ENCODE results near the gene SLX4IP.

The SLX4IP gene

DNA sequence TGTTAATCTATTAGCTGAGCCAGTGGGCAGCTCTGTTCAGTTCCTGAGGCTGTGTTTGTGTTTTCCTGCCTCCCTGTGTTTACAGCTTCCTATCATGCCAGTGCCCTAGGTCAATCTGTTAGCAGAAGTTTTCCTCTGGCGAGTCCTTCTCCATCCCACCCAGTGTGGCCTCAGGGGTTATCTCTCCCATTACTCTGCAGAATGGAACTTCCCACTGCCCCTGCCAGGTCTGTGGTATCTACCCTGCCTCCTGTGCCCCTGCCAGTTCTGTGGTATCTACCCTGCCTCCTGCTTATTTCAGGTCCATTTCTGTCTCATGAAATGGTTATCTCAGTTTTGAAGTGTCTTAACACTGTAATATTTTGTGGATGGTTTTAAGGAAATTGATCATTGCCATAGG is 63.1 kb downstream of the SLX4IP start:
- DNase-seq: no peak

DNA sequence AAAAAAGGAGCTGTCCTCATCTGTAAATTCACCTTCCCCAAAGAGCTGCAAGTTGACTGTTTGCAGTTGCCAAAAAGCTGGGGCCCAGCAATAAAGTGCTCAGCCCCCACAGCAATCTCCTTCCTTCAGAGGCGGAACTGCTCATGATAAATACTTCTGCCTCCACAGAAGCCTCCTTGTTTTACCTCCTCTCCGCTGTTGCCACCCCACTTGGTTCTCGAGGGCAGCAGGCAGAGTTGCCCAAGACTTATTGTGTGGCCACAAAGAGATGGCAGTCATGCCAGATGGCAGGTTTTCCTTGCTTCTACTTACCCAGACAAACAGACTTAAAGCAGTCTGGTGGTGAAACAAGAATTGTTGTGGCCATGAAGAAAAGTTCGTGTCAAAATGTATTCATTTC is 66.3 kb downstream of the SLX4IP start:
- no peak for DNase-seq

DNA sequence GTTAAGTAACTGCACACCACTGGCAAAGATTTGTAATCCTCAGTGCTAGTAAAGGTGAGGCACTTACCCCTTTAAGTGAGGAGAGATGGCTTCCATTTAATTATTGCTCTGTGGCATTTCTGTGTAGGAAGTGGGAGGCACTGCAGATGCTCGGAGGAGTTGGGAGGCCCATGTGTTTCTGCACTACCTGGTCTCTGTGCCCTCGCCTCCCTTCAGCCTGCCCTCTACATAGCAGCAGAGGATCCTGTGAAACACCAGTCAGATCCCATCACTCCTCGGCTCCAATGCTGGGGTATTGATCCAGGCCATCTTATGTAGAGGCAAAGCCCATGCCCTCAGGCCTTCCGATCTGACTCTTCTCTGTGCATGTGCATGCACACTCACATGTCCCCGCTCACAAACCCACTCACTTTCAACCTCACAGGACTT is 67.0 kb downstream of the SLX4IP start:
- DNase-seq: no peak

DNA sequence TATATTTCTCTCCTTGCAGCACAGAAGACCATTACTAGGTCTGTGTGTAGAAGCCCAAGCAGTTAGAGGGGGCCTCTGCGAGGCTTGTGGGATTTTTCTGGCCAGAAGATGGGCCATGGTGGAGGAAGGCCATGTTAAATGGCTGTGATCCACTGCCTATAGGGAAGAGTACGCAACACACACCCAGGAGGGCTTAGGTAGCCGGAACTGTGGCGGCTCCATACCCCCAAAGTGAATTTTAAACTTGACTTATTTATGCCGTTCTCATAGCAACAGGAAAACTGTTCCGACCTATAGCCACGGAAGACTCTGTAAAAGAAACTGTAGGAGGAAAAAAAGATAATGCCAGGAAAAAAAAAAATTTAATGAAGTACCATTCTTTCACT is 69.5 kb downstream of the SLX4IP start:
- no peak for DNase-seq

DNA sequence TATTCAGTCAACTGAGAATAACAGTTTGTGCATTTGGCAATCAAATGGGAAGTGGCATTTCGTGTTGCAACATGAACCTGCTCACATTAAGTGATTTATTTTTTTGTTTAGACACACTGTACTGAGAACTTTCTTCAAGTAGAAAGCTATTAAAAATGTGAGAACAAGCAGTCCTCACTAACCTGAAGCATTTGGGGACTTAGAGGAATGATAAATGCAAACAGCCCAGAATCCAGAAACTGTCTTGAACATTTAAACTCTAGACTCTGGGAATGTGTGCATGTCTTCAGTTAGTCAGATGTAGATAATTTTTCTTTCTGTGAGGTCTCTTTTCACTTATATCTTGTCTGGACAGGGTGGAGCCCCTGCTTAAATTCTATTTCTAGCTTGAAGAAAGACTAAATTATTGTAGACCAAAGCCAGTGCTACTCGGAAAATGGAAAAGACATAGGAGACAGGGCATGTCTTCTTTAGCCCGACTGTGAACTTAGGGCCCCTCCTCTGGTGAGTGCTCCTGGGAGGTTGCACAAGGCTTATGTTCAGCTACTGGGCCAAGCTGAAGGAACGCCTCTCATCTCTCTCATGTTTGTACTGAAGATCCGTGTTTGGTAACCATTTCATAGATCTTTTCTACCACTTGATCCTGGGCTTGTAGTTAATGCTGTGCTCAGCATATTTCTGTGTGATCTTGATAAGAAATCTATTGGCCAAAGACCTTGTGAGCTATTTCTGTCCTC is 70.1 kb downstream of the SLX4IP start:
- no peak for DNase-seq

DNA sequence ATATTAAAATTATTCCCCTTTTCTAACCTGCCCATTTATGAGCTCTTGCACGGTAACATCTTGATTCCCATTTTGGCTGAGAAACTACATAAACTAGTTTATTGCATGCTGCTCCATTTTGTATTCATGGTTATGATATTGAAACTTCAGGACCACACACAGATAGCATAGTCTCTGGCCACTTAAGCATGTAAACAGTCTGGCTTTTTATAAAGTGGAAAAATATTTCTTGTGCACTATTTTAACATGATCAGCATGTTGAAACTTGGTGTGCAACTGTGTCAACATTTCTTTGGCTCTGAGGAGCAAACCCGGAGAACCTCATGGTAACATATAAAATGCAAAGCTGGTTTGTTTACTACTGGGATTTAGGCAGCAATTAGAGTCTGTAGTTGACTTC is 70.7 kb downstream of the SLX4IP start:
- no peak for DNase-seq

DNA sequence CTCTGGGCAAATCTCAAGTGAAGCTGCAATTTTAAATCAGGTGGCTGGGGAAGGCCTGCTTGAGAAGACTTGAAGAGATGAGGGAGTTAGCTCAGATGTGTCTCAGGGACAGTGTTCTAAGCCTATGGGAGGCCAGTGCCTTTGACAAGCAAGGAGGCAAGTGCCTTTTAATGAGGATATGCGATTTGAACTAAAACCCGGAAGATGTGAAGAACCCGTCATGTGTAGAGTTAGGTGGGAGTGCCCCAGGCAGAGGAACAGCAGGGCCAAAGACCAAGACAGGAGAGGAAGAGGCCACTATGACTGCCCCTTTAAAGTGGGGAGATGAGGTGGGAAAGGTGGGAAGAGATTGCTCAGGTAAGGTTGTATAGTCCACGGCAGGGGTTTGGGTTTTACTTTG is 71.9 kb downstream of the SLX4IP start:
- DNase-seq: peak; percentile 15

DNA sequence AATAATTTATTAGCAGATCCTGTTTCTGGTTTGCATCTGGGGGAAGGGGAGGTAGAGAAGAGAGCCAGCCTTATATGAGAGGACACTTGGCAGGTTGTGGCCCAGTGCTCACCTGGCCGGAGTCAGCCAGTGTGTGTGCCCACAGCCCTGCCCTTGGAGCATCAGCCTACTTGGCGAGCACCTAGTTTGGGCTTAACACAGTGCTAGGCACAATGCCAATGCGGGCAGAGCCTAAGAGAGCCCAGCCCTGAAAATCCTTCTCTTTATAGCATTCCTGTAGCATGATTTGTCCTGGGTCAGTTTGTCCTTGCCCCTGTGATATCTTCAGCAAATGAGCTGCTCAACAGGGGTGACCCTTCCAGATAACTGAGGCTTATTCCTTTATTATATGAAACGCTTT is 73.0 kb downstream of the SLX4IP start:
- no peak for DNase-seq

DNA sequence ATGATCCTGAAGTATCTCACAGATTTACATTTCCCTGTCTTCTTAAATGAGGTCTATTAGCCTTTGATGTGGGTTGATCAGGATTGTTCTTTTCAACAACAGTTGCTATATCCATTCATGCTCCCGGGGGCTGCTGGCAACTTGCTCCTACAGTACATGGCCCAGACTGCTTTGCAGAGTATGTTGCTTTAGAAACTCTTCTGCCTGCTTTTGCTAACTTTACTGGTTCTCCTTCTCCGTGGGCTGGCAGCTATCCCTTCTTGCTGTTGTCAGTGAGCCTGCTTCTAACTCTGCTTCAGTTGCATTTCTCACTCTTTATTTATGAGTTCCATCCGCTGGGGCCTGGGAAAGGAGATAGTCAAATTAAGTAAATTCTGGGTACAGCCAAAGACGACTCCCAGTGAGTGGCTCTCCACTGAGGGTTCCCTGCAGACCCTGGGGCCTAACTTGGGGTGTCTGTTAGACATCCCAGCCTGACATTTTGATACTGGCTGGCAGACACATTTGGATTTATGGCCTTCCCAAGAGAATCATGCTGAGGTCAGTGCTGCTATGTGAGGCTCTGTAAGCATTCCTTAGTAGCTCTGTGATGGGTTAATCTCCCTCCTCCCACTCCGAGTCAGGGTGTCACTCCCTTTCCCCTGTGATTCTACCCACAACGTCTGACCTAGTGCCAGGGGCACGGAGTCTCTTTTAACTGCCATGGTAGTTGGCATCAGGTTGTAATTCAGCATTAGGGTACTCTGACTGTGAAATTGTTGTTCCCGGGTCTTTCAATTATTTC is 73.6 kb downstream of the SLX4IP start:
- DNase-seq: no peak

DNA sequence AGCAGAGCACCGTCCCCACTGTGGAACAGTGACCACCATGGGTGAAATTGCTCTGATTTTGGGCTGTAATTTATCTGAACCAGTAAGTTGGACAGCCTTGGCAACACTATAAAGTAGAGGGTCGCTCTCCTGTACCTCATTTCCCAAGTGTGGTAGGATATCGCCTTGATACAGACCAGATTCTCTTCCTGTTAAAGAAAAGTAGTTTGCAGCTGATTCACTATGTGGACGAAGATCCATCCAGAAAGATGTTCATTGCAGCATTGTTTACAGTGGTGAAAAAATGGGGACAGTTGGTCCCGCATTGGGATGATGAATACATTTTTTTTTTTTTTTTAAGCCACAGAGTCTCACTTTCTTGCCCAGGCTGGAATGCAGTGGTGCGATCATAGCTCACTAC is 74.3 kb downstream of the SLX4IP start:
- no peak for DNase-seq

DNA sequence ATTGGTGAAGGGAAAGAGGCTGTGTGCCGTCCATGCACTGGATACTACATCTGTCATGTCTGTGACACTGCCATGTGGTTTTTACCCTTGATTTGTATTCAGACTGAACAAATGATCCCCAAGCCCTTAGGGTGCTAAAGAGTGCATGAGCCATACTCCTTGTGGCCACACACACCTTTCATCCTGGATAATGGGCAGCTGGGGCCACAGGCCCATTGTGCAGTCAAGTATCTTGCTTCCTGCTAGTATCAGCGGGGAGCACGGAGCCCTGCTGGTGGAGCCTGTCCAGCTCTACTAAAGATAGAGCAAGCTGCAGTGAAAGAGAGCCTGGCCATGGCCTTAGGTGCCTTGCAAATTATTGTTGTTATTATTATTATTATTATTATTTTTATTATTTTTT is 75.1 kb downstream of the SLX4IP start:
- DNase-seq: no peak

DNA sequence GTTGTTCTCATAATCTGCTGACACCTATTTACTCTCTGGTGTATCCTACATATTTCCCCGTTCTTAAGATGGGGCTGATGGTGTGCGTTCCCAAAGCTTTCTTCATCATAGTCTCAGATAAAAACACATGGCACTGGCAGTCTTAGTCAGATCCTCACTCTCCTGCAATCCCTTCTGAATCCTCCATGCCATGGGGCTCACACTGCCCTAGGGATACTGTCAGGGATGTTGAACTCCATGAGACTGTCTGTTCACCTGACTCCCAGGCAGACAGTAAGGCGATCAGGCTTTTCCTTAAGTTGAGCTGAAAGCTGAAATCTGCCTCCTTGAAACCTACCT is 76.0 kb downstream of the SLX4IP start:
- DNase-seq: no peak

DNA sequence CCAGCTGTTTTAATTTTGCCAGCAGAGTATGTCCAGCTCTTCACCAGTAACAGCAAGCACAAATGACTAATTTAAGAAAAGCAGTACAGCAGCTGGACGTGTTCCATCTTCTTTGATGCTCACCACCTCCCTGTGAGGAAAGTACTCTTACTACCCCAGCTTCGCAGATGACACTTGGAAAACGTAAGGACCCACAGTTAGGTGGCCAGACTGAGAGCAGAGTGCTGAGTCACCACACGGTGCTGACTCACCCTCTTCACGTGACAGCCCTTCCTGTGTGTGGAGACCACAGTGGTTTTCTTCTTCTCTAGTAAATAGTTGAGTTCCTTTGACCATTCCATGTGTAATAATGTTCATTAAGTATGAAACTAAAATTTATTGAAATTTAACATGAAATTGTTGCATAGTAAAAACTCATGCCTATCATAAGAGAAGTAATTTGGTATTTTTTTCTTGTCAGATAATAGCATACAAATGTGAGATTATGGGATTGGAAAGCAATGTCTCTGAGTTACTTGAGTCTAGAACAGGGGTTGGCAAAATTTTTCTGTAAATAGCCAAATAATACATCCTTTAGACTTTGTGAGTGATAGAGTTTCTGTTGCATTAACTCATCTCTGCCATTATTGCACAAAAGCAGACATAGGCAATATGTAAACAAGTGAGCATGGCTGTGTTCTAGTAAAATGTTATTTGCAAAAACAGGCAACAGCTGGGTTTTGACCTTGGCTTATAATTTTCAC is 76.6 kb downstream of the SLX4IP start:
- DNase-seq: peak; percentile 55

DNA sequence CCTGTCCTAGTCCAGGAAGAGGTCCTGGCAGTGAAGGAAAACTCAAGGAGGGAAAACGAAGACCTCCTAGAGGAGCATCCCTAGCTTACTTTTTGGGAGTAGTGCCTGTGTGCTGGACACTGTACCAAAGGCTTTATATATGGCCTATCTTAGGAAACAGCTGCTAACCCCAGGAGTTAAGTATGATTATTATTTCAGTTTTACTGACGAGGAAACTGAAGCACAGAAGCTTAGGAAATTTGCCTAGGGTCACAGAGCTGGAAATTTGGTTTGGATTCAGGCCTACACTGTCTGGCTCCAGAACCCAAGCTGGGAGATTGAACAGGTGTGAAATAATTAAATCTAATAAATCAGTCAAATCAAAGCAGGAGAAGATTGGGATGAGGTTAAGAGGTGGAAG is 78.0 kb downstream of the SLX4IP start:
- no peak for DNase-seq

DNA sequence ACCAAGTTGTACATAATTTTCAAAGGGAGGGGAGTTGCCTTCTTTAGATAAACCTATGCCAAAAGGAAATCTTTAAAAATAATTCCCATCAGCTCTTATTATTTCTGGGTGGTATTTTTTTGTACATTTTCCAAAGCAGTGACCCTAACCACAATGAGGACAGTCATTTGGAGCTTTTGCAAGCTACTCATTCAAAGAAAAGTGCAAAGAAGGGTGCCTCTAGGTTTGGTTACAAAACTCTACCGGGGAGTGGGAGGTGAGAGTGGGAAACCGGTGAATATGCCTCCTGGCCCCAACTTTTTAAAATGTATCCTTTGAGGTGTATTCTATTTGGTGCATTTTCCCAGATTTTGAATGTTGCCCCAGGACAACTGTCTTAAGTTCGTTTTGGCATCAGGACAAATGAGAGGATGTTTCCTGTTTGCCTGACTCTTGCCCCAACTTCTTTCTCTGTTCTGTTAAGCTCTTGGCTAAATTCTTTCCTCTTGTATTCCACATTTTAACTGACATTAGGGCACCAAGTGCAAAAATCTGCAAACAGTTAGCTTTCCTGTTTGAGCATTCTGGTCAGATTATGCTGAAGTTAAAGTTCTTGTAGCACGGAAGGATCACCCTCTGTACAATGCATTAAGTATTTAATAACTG is 78.9 kb downstream of the SLX4IP start:
- no peak for DNase-seq

DNA sequence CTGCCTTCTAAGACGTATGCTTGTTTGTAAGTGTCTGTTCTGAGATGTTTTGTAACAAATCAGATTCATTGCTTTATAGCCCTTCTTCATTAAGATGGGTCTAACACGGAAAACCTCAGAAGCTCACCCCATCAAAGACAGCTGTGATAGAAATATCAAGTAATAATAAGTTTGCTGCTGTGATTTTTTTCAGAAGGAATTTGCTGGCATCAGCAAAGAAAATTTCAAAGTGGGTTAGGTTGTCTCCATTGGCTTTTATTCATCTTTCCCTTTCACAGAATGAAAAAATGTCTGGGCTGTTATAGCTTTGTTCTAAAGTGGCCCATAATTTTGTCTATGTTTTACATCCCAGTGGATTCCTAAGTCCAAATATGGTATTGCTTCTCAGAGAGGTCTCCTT is 81.4 kb downstream of the SLX4IP start:
- no peak for DNase-seq

DNA sequence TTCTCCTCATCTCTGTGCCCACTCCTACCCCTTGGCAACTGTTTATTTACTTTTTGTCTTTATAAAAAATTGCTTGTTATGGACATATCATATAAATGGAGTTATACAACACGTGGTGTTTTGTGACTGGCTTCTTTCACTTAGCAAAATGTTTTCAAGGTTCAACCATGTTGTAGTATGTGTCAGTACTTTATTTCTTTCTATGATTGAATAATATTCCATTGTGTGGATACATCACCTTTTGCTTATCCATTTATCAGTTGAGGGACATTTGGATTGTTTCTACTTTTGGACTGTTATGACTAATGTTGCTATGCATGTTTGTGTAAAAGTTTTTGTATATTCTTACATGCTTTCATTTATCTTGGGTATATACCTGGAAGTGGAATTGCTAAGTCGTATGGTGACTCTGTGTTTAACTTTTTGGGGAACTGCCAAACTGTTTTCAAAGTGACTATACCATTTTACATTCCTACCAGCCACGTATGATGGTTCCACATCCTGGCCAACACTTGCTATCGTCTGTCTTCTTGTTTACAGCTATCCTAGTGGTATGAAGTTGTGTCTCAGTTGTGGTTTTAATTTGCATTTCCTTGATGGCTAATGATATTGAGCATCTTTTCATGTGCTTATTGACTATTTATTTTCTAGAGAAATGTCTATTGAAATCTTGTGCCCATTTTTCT is 84.4 kb downstream of the SLX4IP start:
- no peak for DNase-seq

DNA sequence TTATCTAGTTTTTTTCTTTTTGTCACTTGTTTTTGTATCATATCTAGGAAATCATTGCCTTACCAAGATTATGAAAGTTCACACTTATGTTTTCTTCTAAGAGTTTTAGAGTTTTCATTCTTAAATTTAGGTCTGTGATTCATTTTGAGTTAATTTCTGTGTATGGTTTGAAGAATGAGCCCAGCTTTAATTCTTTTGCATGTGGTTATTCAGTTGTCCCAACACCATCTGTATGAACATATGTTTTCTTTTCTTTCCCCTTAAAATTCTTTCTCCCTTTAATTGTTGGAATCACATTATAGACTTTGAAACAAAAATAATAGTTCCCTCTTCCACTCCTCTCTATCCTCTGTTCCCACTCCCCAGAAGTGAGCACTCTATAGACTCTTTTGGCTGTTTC is 85.4 kb downstream of the SLX4IP start:
- no peak for DNase-seq

DNA sequence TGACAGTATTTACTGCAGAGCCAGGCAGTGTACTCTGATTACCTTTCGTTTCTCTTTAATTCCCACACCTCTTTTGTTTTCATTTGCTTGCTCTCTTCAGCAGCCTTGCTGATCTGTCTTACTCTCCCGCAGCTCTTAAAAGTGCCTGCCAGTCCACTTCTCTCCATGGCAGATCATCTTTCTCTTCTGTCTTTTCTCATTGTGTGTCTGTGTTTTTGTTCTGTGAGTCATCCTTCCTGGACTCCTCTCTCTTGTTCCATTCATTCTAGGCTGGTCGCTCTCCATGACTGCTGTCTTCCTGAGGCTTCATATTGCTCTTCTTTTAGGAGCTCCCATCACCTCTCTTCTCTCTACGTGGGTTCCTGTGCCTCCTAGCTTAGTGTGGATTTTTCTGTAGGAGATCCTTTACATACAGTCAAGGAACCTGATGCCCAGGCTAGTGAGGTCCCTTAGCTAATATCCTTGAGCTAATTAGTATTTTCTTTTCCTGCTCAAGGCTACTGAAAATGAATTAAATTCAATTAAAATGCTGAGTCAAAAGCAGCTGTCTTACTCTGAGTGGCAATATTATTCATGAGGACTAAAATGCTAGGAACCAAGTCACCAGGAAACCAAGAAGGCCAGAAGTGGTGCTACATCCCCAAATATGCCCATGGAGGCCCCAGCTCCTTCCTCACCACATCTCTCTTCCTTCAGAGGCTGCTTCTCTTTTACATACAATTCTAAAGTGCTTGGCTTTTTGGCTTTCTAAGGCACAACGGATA is 86.1 kb downstream of the SLX4IP start:
- DNase-seq: no peak

DNA sequence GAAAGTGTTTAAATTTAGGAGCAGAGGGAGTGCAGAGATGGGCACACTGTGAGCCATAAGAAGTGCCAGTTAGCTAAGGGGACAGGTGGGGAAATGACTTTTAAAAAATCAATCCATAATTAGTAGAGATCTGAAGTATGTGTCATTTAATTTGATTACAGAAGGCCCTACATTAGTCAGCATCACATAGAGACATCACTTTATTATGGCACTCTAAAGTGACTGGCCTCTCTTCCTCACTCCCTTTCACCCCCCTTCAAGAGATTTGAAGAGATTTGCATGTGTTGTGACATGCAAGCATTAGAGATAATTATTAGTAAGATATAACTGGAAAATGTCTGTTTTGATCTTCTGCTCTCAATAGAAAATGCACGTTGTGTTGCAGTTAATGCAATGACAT is 86.7 kb downstream of the SLX4IP start:
- no peak for DNase-seq

DNA sequence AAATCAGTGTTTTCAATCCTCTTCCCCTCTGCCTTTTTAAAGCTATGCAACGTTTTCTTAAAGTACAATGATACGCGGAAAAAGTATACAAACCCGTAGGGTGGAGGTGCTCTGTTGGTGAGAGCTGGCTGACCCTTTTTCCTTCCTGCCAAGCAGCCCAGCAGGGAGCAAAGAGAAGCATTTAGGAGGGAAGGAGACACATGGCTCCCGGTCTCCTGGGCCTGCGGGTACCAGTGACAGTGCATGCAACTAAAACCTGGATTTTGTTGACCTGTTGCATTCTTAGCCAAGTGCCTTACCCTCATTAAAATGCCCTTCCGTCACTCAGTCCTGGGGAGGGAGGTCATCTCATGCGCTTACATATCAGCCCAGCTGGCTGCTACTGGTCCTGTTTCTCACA is 87.2 kb downstream of the SLX4IP start:
- DNase-seq: no peak

DNA sequence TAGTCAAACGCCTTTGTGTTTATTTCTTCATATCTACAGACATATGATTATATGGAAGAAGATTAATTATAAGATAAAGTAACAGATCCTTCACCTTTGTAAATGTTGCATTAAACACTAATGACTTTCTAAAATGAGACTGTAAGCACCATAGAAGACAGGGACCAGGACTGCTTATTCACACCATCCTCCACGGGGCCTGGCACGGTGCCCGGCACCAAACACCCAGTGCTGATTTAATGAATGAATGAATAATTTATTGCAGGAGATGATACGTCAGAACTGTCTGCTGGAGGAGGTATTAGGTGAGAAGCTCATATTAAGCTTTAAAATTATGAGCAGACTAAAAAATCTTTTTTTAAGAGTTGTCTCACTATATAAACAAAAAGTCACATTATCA is 88.3 kb downstream of the SLX4IP start:
- no peak for DNase-seq
